GM06990 (cell line): ENCODE data around the gene FBXL17.

ENCODE experiments used
- DNase-seq: peaks from one replicate; pipeline ENCODE4 v3.0.0-alpha.2; 2011; ENCODE audit not compliant: insufficient read length; ENCODE audit errors: extremely low read depth
- H3K27me3 ChIP-seq: replicated peaks from 2 replicates; pipeline ENCODE4 v1.6.0; 2011; ENCODE audit warnings: low read length; ENCODE audit not compliant: control insufficient read depth, insufficient read depth
- H3K36me3 ChIP-seq: 2 replicates; pipeline ENCODE4 v1.5.1; 2011; ENCODE audit warnings: low read length; ENCODE audit not compliant: control insufficient read depth, insufficient read depth
- H3K4me3 ChIP-seq: replicated peaks from 2 replicates; pipeline ENCODE4 v1.5.1; 2011; ENCODE audit warnings: low read depth, mild to moderate bottlenecking, control low read depth, low read length
- TF ChIP-seq, protein P1 (sequence below): IDR thresholded peaks from 2 replicates; pipeline ENCODE4 v1.5.1; 2011; ENCODE audit warnings: low read length, control low read depth, mild to moderate bottlenecking, inconsistent platforms; ENCODE audit not compliant: insufficient read depth, poor library complexity, severe bottlenecking

The FBXL17 gene

GRCh38 chr5:107885601-107886000 lies 496.3 kb downstream of the FBXL17 start:
- Histone ChIP-seq H3K4me3 (no peak overlapping the region), H3K27me3 (no peaks in the 10 kb centered on the region), H3K36me3 (no peaks in the 10 kb centered on the region)
- TF ChIP-seq, protein P1, sequence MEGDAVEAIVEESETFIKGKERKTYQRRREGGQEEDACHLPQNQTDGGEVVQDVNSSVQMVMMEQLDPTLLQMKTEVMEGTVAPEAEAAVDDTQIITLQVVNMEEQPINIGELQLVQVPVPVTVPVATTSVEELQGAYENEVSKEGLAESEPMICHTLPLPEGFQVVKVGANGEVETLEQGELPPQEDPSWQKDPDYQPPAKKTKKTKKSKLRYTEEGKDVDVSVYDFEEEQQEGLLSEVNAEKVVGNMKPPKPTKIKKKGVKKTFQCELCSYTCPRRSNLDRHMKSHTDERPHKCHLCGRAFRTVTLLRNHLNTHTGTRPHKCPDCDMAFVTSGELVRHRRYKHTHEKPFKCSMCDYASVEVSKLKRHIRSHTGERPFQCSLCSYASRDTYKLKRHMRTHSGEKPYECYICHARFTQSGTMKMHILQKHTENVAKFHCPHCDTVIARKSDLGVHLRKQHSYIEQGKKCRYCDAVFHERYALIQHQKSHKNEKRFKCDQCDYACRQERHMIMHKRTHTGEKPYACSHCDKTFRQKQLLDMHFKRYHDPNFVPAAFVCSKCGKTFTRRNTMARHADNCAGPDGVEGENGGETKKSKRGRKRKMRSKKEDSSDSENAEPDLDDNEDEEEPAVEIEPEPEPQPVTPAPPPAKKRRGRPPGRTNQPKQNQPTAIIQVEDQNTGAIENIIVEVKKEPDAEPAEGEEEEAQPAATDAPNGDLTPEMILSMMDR, result no peak
- no peak for DNase-seq

DNA sequence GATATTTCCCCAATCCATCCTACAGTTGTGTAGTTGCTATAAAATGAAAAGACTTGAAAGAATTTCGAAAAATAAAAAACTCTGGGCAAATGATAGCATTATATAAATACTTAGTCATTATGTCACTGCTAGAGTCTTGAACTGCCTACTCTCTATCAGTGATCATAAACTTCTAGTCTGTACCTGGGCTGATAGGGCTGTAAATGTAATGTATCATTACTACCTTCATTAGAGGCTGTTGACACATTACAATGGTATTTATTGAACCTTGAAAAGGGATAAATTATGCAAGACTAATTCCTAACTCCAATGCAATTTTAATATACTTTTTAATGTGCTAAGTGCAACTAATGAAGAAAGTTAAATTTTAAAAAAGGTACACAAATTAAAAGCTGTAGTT lies 497.0 kb downstream of the FBXL17 start:
- H3K36me3 ChIP-seq, result no peaks in the 10 kb centered on the region
- no peaks in the 10 kb centered on the region for H3K27me3 ChIP-seq
- no peak overlapping the region for H3K4me3 ChIP-seq
- TF ChIP-seq, protein P1, result no peak
- DNase-seq, result no peak

- H3K36me3 ChIP-seq, result no peaks in the 10 kb centered on the region
- DNase-seq, result no peak
- TF ChIP-seq, protein P1, result no peak
- no peaks in the 10 kb centered on the region for H3K27me3 ChIP-seq
- H3K4me3 ChIP-seq, result no peak overlapping the region
Measured at GRCh38 chr5:107878661-107879060, 503.2 kb downstream of the FBXL17 start.

GRCh38 chr5:107876906-107877305 lies 505.0 kb downstream of the FBXL17 start:
- TF ChIP-seq, protein P1, result no peak
- DNase-seq, result no peak
- no peaks in the 10 kb centered on the region for H3K27me3 ChIP-seq
- no peaks in the 10 kb centered on the region for H3K36me3 ChIP-seq
- no peak overlapping the region for H3K4me3 ChIP-seq

DNA sequence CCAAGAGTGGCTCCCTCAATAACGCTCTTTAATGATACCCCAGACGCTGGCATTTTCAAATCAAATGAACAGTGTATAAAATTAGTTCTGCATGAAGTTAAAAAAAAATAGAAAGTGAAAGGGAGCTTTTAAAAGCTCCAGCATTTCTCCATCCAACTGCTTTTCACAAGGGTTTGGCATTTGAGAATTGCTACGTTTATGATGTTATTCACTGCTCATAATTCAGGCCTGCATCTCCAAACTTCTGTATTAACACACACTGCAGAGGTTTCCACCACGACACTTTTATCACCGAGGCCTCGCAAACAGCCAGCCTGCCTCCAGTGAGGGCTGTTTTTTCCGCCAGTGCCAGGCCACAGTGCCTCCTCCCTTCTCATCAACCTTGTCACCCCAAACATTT lies 505.6 kb downstream of the FBXL17 start:
- DNase-seq, result no peak
- Histone ChIP-seq H3K27me3 (no peaks in the 10 kb centered on the region), H3K4me3 (no peak overlapping the region), H3K36me3 (no peaks in the 10 kb centered on the region)
- TF ChIP-seq, protein P1, result no peak

GRCh38 chr5:107875833-107876232 lies 506.1 kb downstream of the FBXL17 start:
- TF ChIP-seq, protein P1, result no peak
- DNase-seq, result no peak
- no peaks in the 10 kb centered on the region for H3K36me3 ChIP-seq

More at GRCh38 chr5:107875833-107876232, 506.1 kb downstream of the FBXL17 start:
- H3K4me3 ChIP-seq, result no peak overlapping the region
- no peaks in the 10 kb centered on the region for H3K27me3 ChIP-seq
